IPS-15b (cell line): ENCODE measurements around the gene CYP2J2.

ENCODE experiments used
- H3K27me3 ChIP-seq: one replicate; pipeline ENCODE4 v1.6.1; 2013; ENCODE audit warnings: low read length; ENCODE audit not compliant: control insufficient read depth, insufficient read depth
- H3K36me3 ChIP-seq: one replicate; pipeline ENCODE4 v1.6.1; 2013; ENCODE audit warnings: low read length; ENCODE audit not compliant: control insufficient read depth, insufficient read depth
- H3K4me1 ChIP-seq: one replicate; pipeline ENCODE4 v1.6.1; 2013; ENCODE audit warnings: mild to moderate bottlenecking, low read length; ENCODE audit not compliant: control insufficient read depth, insufficient read depth
- H3K4me3 ChIP-seq: one replicate; pipeline ENCODE4 v1.5.1; 2013; ENCODE audit warnings: low read depth, low read length
- H3K9ac ChIP-seq: one replicate; pipeline ENCODE4 v1.6.1; 2013; ENCODE audit warnings: low read depth, mild to moderate bottlenecking, low read length
- H3K9me3 ChIP-seq: one replicate; pipeline ENCODE4 v1.6.1; 2013; ENCODE audit warnings: mild to moderate bottlenecking, low read length; ENCODE audit not compliant: control insufficient read depth, insufficient read depth

The CYP2J2 gene

GRCh38 chr1:59892841-59893811 lies 33.4 kb downstream of the CYP2J2 start:
- no peak overlapping the region for H3K9ac ChIP-seq
- H3K4me3 ChIP-seq = no peak overlapping the region
- no peaks in the 10 kb centered on the region for H3K36me3 ChIP-seq
- H3K9me3 ChIP-seq = no peaks in the 10 kb centered on the region
- no peaks in the 10 kb centered on the region for H3K4me1 ChIP-seq
- H3K27me3 ChIP-seq = no peaks in the 10 kb centered on the region

- Histone ChIP-seq H3K27me3 (no peaks in the 10 kb centered on the region), H3K4me3 (no peak overlapping the region), H3K36me3 (no peaks in the 10 kb centered on the region), H3K4me1 (no peaks in the 10 kb centered on the region), H3K9me3 (no peaks in the 10 kb centered on the region), H3K9ac (no peak overlapping the region)
Measured at GRCh38 chr1:59885160-59885832, 41.3 kb downstream of the CYP2J2 start.

- no peak overlapping the region for H3K9ac ChIP-seq
- H3K4me3 ChIP-seq = no peak overlapping the region
- H3K9me3 ChIP-seq = no peaks in the 10 kb centered on the region
- H3K27me3 ChIP-seq = no peaks in the 10 kb centered on the region
- no peaks in the 10 kb centered on the region for H3K4me1 ChIP-seq
- no peaks in the 10 kb centered on the region for H3K36me3 ChIP-seq
Measured at GRCh38 chr1:59880735-59881134, 45.8 kb downstream of the CYP2J2 start.

- Histone ChIP-seq H3K9me3 (no peaks in the 10 kb centered on the region), H3K27me3 (no peaks in the 10 kb centered on the region), H3K4me1 (no peaks in the 10 kb centered on the region), H3K9ac (no peak overlapping the region), H3K4me3 (no peak overlapping the region), H3K36me3 (no peaks in the 10 kb centered on the region)
Measured at GRCh38 chr1:59879996-59880505, 46.5 kb downstream of the CYP2J2 start.

GRCh38 chr1:59879574-59879973 lies 47.0 kb downstream of the CYP2J2 start:
- no peaks in the 10 kb centered on the region for H3K9me3 ChIP-seq
- H3K27me3 ChIP-seq = no peaks in the 10 kb centered on the region
- no peak overlapping the region for H3K9ac ChIP-seq
- H3K4me3 ChIP-seq = no peak overlapping the region
- no peaks in the 10 kb centered on the region for H3K36me3 ChIP-seq
- H3K4me1 ChIP-seq = no peaks in the 10 kb centered on the region

- Histone ChIP-seq H3K9ac (no peak overlapping the region), H3K4me3 (no peak overlapping the region), H3K4me1 (no peaks in the 10 kb centered on the region)
Measured at GRCh38 chr1:59878370-59878769, 48.2 kb downstream of the CYP2J2 start.

GRCh38 chr1:59877108-59877682 lies 49.4 kb downstream of the CYP2J2 start:
- Histone ChIP-seq H3K4me1 (no peaks in the 10 kb centered on the region), H3K9ac (no peak overlapping the region), H3K27me3 (no peaks in the 10 kb centered on the region), H3K9me3 (no peaks in the 10 kb centered on the region), H3K4me3 (no peak overlapping the region), H3K36me3 (no peaks in the 10 kb centered on the region)

More at GRCh38 chr1:59878370-59878769, 48.2 kb downstream of the CYP2J2 start:
- no peaks in the 10 kb centered on the region for H3K27me3 ChIP-seq
- no peaks in the 10 kb centered on the region for H3K9me3 ChIP-seq
- H3K36me3 ChIP-seq = no peaks in the 10 kb centered on the region

GRCh38 chr1:59871746-59872145 lies 54.8 kb downstream of the CYP2J2 start:
- no peaks in the 10 kb centered on the region for H3K4me1 ChIP-seq
- H3K27me3 ChIP-seq = no peaks in the 10 kb centered on the region
- H3K9ac ChIP-seq = no peak overlapping the region
- no peaks in the 10 kb centered on the region for H3K36me3 ChIP-seq
- no peaks in the 10 kb centered on the region for H3K9me3 ChIP-seq
- H3K4me3 ChIP-seq = no peak overlapping the region

- Histone ChIP-seq H3K27me3 (no peaks in the 10 kb centered on the region), H3K4me3 (no peak overlapping the region), H3K36me3 (peaks cover 3% of the 10 kb centered on the region), H3K9me3 (no peaks in the 10 kb centered on the region), H3K4me1 (no peaks in the 10 kb centered on the region), H3K9ac (no peak overlapping the region)
Measured at GRCh38 chr1:59866462-59866861, 60.1 kb downstream of the CYP2J2 start.

- no peak overlapping the region for H3K9ac ChIP-seq
- no peak overlapping the region for H3K4me3 ChIP-seq
- no peaks in the 10 kb centered on the region for H3K36me3 ChIP-seq
- no peaks in the 10 kb centered on the region for H3K9me3 ChIP-seq
- H3K4me1 ChIP-seq = no peaks in the 10 kb centered on the region
- H3K27me3 ChIP-seq = no peaks in the 10 kb centered on the region
Measured at GRCh38 chr1:59857679-59858354, 68.8 kb downstream of the CYP2J2 start.

GRCh38 chr1:59856725-59857338 lies 69.7 kb downstream of the CYP2J2 start:
- no peaks in the 10 kb centered on the region for H3K36me3 ChIP-seq
- H3K4me1 ChIP-seq = no peaks in the 10 kb centered on the region
- no peaks in the 10 kb centered on the region for H3K9me3 ChIP-seq
- no peak overlapping the region for H3K9ac ChIP-seq
- H3K4me3 ChIP-seq = no peak overlapping the region
- no peaks in the 10 kb centered on the region for H3K27me3 ChIP-seq
